Measurements from ENCODE around the gene SPATS2L. TPM values are rescaled to one million over a fixed set of nuclear protein-coding genes. Genes with fewer than 3 reads are reported as not detected.

Gene SPATS2L
- total RNA-seq, 4 donors from 2014 or later = 51.9 to 151 (median 78.9) TPM

DNA sequence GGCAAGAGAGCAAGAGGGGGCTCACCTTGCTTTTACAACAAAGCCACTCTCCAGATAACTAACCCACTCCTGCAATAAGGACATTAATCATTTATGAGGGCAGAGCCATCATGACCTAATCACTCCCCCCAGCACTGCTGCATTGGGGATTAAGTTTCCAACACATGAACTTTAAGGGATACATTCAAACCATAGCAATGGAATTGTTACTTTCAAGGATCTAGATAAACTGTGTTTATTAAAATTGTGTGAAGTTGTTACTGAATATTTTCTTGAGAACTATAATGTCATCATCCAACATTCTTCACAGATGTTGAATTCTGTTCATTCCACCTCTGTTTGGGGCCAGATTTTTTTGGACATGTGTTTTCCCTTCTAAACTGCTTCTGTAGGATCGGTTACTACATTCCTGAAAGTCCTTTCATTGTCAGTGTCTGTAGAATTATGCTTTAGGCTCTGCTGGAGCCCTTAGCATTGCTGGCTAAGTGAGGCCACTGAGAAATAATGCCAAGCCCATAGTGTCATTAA lies 50.4 kb downstream of the SPATS2L start:
- 36% methylated on average over 1 of the region's 1 CpG for WGBS
- intact Hi-C loops (cut with DNase I) = no loop called here
- Histone ChIP-seq H3K9me3 (no peaks in the 10 kb centered on the region), H3K36me3 (no peaks in the 10 kb centered on the region), H3K4me3 (no peak overlapping the region), H3K4me1 (peaks cover 31 to 45% (median 39%) of the 10 kb centered on the region in 4 donors), H3K27me3 (no peaks in the 10 kb centered on the region), H3K27ac (replicated peaks in 1 of 4) (peak overlapping the region in 2 of 4 donors; percentile 17 to 45)
- TF ChIP-seq EP300 (IDR thresholded peaks at IDR 0.05) = no peak
- no peak for TF ChIP-seq CTCF (IDR thresholded peaks at IDR 0.05)
- no peak for TF ChIP-seq POLR2A (IDR thresholded peaks at IDR 0.05; ENCODE audit: low read depth)
- TF ChIP-seq POLR2AphosphoS5 (IDR thresholded peaks at IDR 0.05) = no peak
- DNase-seq (ENCODE audit: extremely low spot score) = no peak

DNA sequence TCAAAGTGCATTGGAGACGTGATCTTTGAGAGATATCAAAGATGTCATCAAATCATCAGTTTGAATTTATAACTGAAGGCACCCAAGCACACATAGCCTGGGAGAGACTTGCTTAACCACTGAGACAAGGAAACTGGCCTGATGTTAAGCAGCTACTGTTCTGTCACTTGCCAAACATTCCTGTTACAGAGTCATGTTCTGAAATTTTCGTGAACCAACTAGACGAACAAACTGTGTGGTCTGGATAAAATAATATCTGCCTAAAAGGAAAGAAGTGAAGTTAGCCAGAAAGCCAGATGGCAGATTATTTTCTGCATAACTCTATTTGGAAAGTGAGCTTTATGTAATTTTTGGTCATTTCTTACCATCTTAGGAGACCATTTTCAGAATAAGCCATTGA lies 51.4 kb downstream of the SPATS2L start:
- H3K4me3 ChIP-seq = no peak overlapping the region
- no peaks in the 10 kb centered on the region for H3K36me3 ChIP-seq
- 47% methylated on average over 3 of the region's 3 CpGs for WGBS
- no peak overlapping the region for H3K27ac ChIP-seq (replicated peaks in 1 of 4)
- no peaks in the 10 kb centered on the region for H3K27me3 ChIP-seq
- intact Hi-C loops (cut with DNase I) = no loop called here
- TF ChIP-seq POLR2AphosphoS5 (IDR thresholded peaks at IDR 0.05) (peak in 1 of 2 donors; percentile 11), CTCF (IDR thresholded peaks at IDR 0.05) (no peak)
- no peaks in the 10 kb centered on the region for H3K9me3 ChIP-seq
- H3K4me1 ChIP-seq = peaks cover 24 to 35% (median 31%) of the 10 kb centered on the region in 4 donors
- DNase-seq (ENCODE audit: extremely low spot score) = no peak

DNA sequence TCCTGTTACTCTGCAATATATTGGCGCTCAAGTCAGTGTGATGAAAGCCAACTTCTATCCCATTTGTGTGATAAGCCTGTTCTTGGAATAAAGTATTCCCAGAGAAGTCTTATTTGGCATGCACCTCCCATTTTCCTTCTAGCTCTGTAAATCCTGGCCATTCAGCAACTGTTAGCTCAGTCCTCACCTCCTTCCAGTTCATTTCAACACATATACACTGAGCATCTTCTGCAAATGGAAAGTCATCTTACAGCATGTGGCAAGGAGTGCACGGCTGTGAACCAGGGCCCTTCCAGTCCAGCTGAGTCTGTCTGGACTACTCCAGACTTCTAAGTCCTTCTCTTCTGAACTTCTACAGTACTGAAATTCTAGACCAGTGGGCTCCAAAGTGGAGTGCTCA lies 53.1 kb downstream of the SPATS2L start:
- WGBS = 93% methylated on average over 2 of the region's 2 CpGs

GRCh38 chr2:200360364-200360763 lies 53.9 kb downstream of the SPATS2L start:
- Histone ChIP-seq H3K4me1 (peaks cover 19 to 29% (median 23%) of the 10 kb centered on the region in 4 donors), H3K9me3 (no peaks in the 10 kb centered on the region), H3K27ac (replicated peaks in 1 of 4) (no peak overlapping the region), H3K27me3 (no peaks in the 10 kb centered on the region), H3K36me3 (no peaks in the 10 kb centered on the region), H3K4me3 (no peak overlapping the region)
- DNase-seq (ENCODE audit: extremely low spot score) = no peak
- intact Hi-C loops (cut with DNase I) = no loop called here
- 86% methylated on average over 5 of the region's 5 CpGs for WGBS
- TF ChIP-seq CTCF (IDR thresholded peaks at IDR 0.05) = no peak
- TF ChIP-seq POLR2A (IDR thresholded peaks at IDR 0.05; ENCODE audit: low read depth) = no peak
- TF ChIP-seq EP300 (IDR thresholded peaks at IDR 0.05) = no peak
- TF ChIP-seq POLR2AphosphoS5 (IDR thresholded peaks at IDR 0.05) = no peak

More for the DNA sequence above, 53.1 kb downstream of the SPATS2L start:
- H3K4me3 ChIP-seq = no peak overlapping the region
- H3K27ac ChIP-seq (replicated peaks in 1 of 4) = no peak overlapping the region
- TF ChIP-seq POLR2AphosphoS5 (IDR thresholded peaks at IDR 0.05) (no peak), CTCF (IDR thresholded peaks at IDR 0.05) (no peak), POLR2A (IDR thresholded peaks at IDR 0.05; ENCODE audit: low read depth) (no peak)
- H3K9me3 ChIP-seq = no peaks in the 10 kb centered on the region
- DNase-seq (ENCODE audit: extremely low spot score) = no peak
- H3K36me3 ChIP-seq = no peaks in the 10 kb centered on the region
- no peaks in the 10 kb centered on the region for H3K27me3 ChIP-seq
- H3K4me1 ChIP-seq = peaks cover 19 to 29% (median 23%) of the 10 kb centered on the region in 4 donors
- intact Hi-C loops (cut with DNase I) = no loop called here

All from esophagus muscularis mucosa (tissue), 4 donors.